ENCODE data around the gene ANKRD63. TPM values are rescaled to one million over a fixed set of nuclear protein-coding genes. Genes with fewer than 3 reads are reported as not detected.

The ANKRD63 gene
- total RNA-seq, 1 experiment from 2014 or later, result 0.46 TPM

- Mint-ChIP-seq H3K4me1 (peaks cover 7 to 50% of the 10 kb centered on the region in 2 experiments), H3K27me3 (ENCODE audit: low read depth) (peaks cover 28% of the 10 kb centered on the region), H3K4me3 (no peak overlapping the region), H3K36me3 (ENCODE audit: insufficient read depth in 1 of 3, low read depth in 3 of 3) (peaks cover 0 to 11% (median 2%) of the 10 kb centered on the region in 3 experiments; a peak in 2 of 7 replicates), H3K9me3 (no peaks in the 10 kb centered on the region; a peak in 1 of 5 replicates), H3K27ac (no peak overlapping the region)
- no peak overlapping the region for H3K23ac ChIP-seq (ENCODE audit: insufficient read length, low read depth, low read length)
- no peak overlapping the region for H2AFZ ChIP-seq (ENCODE audit: low read length)
- no peak overlapping the region for H4K8ac ChIP-seq (replicated peaks; ENCODE audit: insufficient read length, low read depth, low read length)
- H2BK120ac ChIP-seq (ENCODE audit: low read depth, low read length, poor library complexity, severe bottlenecking), result no peak overlapping the region
- no peak overlapping the region for H4K91ac ChIP-seq (ENCODE audit: insufficient read length, low read depth, low read length)
- H3K4me2 ChIP-seq (ENCODE audit: insufficient read depth, insufficient read length, low read length), result no peak overlapping the region
- no peak overlapping the region for H2BK20ac ChIP-seq (ENCODE audit: low read depth, low read length, poor library complexity, severe bottlenecking)
- H3K27ac ChIP-seq (ENCODE audit: insufficient read length, low read depth, low read length), result no peak overlapping the region
- H3K4ac ChIP-seq (ENCODE audit: low read depth, low read length), result no peak overlapping the region
- no peak overlapping the region for H2BK15ac ChIP-seq (ENCODE audit: low read depth, low read length)
- H2BK5ac ChIP-seq (ENCODE audit: insufficient read length, low read length), result no peak overlapping the region
- H4K20me1 ChIP-seq (ENCODE audit: control insufficient read depth, insufficient read depth, insufficient read length), result no peaks in the 10 kb centered on the region
- H3K23me2 ChIP-seq (ENCODE audit: insufficient read length, low read depth, low read length, poor library complexity, severe bottlenecking), result peaks cover 6% of the 10 kb centered on the region
- peaks cover 6% of the 10 kb centered on the region; the same call in 1 of the 2 replicates for H3K27me3 ChIP-seq (ENCODE audit: insufficient read depth, low read length)
- no peak for TF ChIP-seq CTCF (conservative IDR thresholded peaks at IDR 0.05)
- H3K9me3 ChIP-seq (ENCODE audit: control insufficient read depth, low read depth, low read length), result no peaks in the 10 kb centered on the region
- H3K14ac ChIP-seq (ENCODE audit: insufficient read depth, low read length), result no peak overlapping the region
- no peak overlapping the region for H2BK12ac ChIP-seq (ENCODE audit: insufficient read length, low read depth, low read length)
- WGBS (ENCODE audit: extremely low coverage, insufficient read length, low lambda C conversion rate), result no CpG with 5 or more reads among the region's 5 CpGs
- H3T11ph ChIP-seq (ENCODE audit: low read length), result no peak overlapping the region
- H3K18ac ChIP-seq (ENCODE audit: insufficient read length, low read depth, low read length), result no peak overlapping the region
- no peaks in the 10 kb centered on the region for H3K4me1 ChIP-seq (ENCODE audit: insufficient read depth, low read length)
- no peaks in the 10 kb centered on the region for H3K79me1 ChIP-seq (ENCODE audit: insufficient read depth, low read depth, low read length, poor library complexity, severe bottlenecking)
- no peak overlapping the region for H3K56ac ChIP-seq (ENCODE audit: insufficient read length, low read depth, low read length)
- no peak overlapping the region for H4K5ac ChIP-seq (ENCODE audit: insufficient read length, low read depth, low read length)
- no peak overlapping the region for H2AK5ac ChIP-seq (ENCODE audit: insufficient read length, low read length)
- DNase-seq, result no peak
- no peaks in the 10 kb centered on the region for H3K79me2 ChIP-seq (ENCODE audit: insufficient read depth, low read length)
- no peak overlapping the region for H3K9ac ChIP-seq (ENCODE audit: extremely low read depth, insufficient read length, low read length)
Observed at GRCh38 chr15:40275523-40275922, 7.3 kb downstream of the ANKRD63 start.
